Liver (tissue), 9 donors: ENCODE data around the gene TOM1L2. TPM values are rescaled to one million over a fixed set of nuclear protein-coding genes. Genes with fewer than 3 reads are reported as not detected.

Experiments used
- DNase-seq: peaks from one replicate; pipeline ENCODE4 v3.0.0-alpha.2; 2017; ENCODE audit warnings: low spot score
- H3K27ac ChIP-seq, 2 donors: one replicate each; pipeline ENCODE4 v1.7.0; 2013; ENCODE audit warnings: inconsistent platforms in 2 of 2, low read length in 2 of 2, control low read depth in 1 of 2, low read depth in 1 of 2, mild to moderate bottlenecking in 1 of 2
- H3K27me3 ChIP-seq, 4 donors: one replicate each; pipeline versions ENCODE4 v1.6.1 to v1.7.0; 2013; ENCODE audit warnings: low read length in 3 of 4, inconsistent platforms in 1 of 4, mild to moderate bottlenecking in 1 of 4, moderate library complexity in 1 of 4; ENCODE audit not compliant: control insufficient read depth in 4 of 4, insufficient read depth in 4 of 4
- H3K36me3 ChIP-seq, 4 donors: one replicate each; pipeline versions ENCODE4 v1.6.1 to v1.7.0; 2013; ENCODE audit warnings: low read length in 3 of 4, mild to moderate bottlenecking in 3 of 4, low read depth in 1 of 4, moderate library complexity in 1 of 4; ENCODE audit not compliant: control insufficient read depth in 4 of 4, insufficient read depth in 3 of 4
- H3K4me1 ChIP-seq, 4 donors: one replicate each; pipeline versions ENCODE4 v1.6.1 to v1.7.0; 2013; ENCODE audit warnings: low read length in 3 of 4, mild to moderate bottlenecking in 3 of 4, moderate library complexity in 1 of 4; ENCODE audit not compliant: control insufficient read depth in 4 of 4, insufficient read depth in 4 of 4
- H3K4me3 ChIP-seq, 3 donors: one replicate each; pipeline versions ENCODE4 v1.6.1 to v1.7.0; 2013; ENCODE audit warnings: low read length in 3 of 3, control low read depth in 1 of 3, low read depth in 1 of 3, mild to moderate bottlenecking in 1 of 3
- H3K9ac ChIP-seq, 2 donors: one replicate each; pipeline ENCODE4 v1.7.0; 2013; ENCODE audit warnings: low read length in 2 of 2, mild to moderate bottlenecking in 2 of 2, moderate library complexity in 2 of 2, control low read depth in 1 of 2, low read depth in 1 of 2
- H3K9me3 ChIP-seq, 4 donors: one replicate each; pipeline versions ENCODE4 v1.6.1 to v1.7.0; 2013; ENCODE audit warnings: low read length in 3 of 4; ENCODE audit not compliant: control insufficient read depth in 4 of 4
- EGR1 ChIP-seq, 2 donors: IDR thresholded peaks; 2 replicates each; pipeline ENCODE4 v1.6.1; 2016 to 2018; ENCODE audit warnings: antibody characterized with exemption in 2 of 2, low read depth in 2 of 2
- FOXA1 ChIP-seq: IDR thresholded peaks from 2 replicates; pipeline ENCODE4 v1.6.1; 2016; ENCODE audit warnings: antibody characterized with exemption
- FOXA2 ChIP-seq: IDR thresholded peaks from 2 replicates; pipeline ENCODE4 v1.6.1; 2016; ENCODE audit warnings: antibody characterized with exemption
- GABPA ChIP-seq, 2 donors: IDR thresholded peaks in 1 of 2; conservative IDR thresholded peaks in 1 of 2; 2 replicates each; pipeline ENCODE4 v1.6.1; 2016; ENCODE audit warnings: antibody characterized with exemption in 2 of 2, mild to moderate bottlenecking in 1 of 2, moderate library complexity in 1 of 2
- HNF4A ChIP-seq, 2 donors: conservative IDR thresholded peaks; 2 replicates each; pipeline ENCODE4 v1.6.1; 2016; ENCODE audit warnings: antibody characterized with exemption in 2 of 2, mild to moderate bottlenecking in 2 of 2
- HNF4G ChIP-seq: IDR thresholded peaks from 2 replicates; pipeline ENCODE4 v1.6.1; 2016; ENCODE audit warnings: antibody characterized with exemption
- JUND ChIP-seq, 2 donors: IDR thresholded peaks; 2 replicates each; pipeline ENCODE4 v1.6.1; 2016; ENCODE audit warnings: antibody characterized with exemption in 2 of 2
- NR2F2 ChIP-seq: IDR thresholded peaks from 2 replicates; pipeline ENCODE4 v1.6.1; 2016; ENCODE audit warnings: antibody characterized with exemption
- RAD21 ChIP-seq, 2 donors: IDR thresholded peaks; 2 replicates each; pipeline ENCODE4 v1.6.1; 2016; ENCODE audit warnings: antibody characterized with exemption in 2 of 2, mild to moderate bottlenecking in 2 of 2
- RXRA ChIP-seq, 2 donors: IDR thresholded peaks; 2 replicates each; pipeline ENCODE4 v1.6.1; 2017 to 2018; ENCODE audit warnings: antibody characterized with exemption in 2 of 2, mild to moderate bottlenecking in 1 of 2
- SP1 ChIP-seq: IDR thresholded peaks from 2 replicates; pipeline ENCODE4 v1.6.1; 2018; ENCODE audit warnings: antibody characterized with exemption, mild to moderate bottlenecking
- TAF1 ChIP-seq: conservative IDR thresholded peaks from 2 replicates; pipeline ENCODE4 v1.6.1; 2016; ENCODE audit warnings: antibody characterized with exemption, mild to moderate bottlenecking
- YY1 ChIP-seq: IDR thresholded peaks from 2 replicates; pipeline ENCODE4 v1.6.1; 2016; ENCODE audit warnings: antibody characterized with exemption, mild to moderate bottlenecking
- WGBS: extraction: QIAGEN DNeasy Blood & Tissue Kit; methylation state at CpG from one replicate; pipeline ENCODE4 v1.1.7; 2013; 5-methylcytosine and 5-hydroxymethylcytosine counted together
- polyA plus RNA-seq, 2 donors: library from polyadenylated mRNA; stranded (reverse) in 1 of 2; unstranded in 1 of 2; fragments of 200-250 nt in 1 of 2; fragments of >200 nt in 1 of 2; fragmentation: Nextera tagmentation in 1 of 2; extraction: Ambion mirVana in 1 of 2; gene quantifications; one replicate each; pipeline versions ENCODE4 v1.2.1 to v1.2.3, GENCODE V29; 2013 to 2015
- total RNA-seq, 2 donors: library from RNA; depleted of rRNA; stranded (reverse); fragments of >200 nt; gene quantifications; one replicate each; pipeline ENCODE4 v1.2.3, GENCODE V29; 2014
- TF ChIP-seq, protein P1 (sequence below): IDR thresholded peaks from 2 replicates; pipeline ENCODE4 v1.6.1; 2016; ENCODE audit warnings: antibody characterized with exemption, mild to moderate bottlenecking
- TF ChIP-seq, protein P2 (sequence below): IDR thresholded peaks from 2 replicates; pipeline ENCODE4 v1.6.1; 2016; ENCODE audit warnings: antibody characterized with exemption
- TF ChIP-seq, protein P3 (sequence below): fragments of 150-350 bp; IDR thresholded peaks from 2 replicates; pipeline ENCODE4 v1.5.1; 2017; ENCODE audit warnings: improper control_type of control experiment, low read depth, low read length; ENCODE audit not compliant: missing input control
- TF ChIP-seq, protein P4 (sequence below): IDR thresholded peaks from 2 replicates; pipeline ENCODE4 v1.6.1; 2016; ENCODE audit warnings: antibody characterized with exemption
- TF ChIP-seq, protein P5 (sequence below): IDR thresholded peaks from 2 replicates; pipeline ENCODE4 v1.6.1; 2016; ENCODE audit warnings: antibody characterized with exemption
- donor health status: healthy.
- donor health status: healthy.
- donor health status: healthy.
- donor health status: healthy.
- donor health status: healthy.

TOM1L2 gene
- total and polyA plus RNA-seq, 4 donors, result 5.0 to 24.0 (median 9.3) TPM

DNA sequence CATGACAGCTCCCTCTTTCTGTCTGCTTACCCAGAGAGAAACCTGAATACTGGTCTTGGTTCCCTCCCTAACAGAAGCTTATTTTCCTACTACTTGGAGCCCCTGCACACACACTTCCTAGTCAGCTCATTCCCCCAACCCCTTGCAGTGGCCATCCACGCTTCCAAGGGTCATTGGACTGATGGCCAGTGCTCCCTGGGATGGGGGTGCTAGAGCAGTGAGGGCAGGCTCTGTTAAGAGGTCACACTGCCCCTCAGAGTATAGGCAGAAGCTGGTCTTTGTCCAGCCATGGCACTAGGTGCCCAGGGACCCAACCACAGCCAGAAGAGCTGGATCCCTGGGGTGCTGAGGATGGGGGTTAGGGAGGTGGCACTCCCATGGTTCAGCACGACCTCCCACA, 13.0 kb upstream of the TOM1L2 start:
- Histone ChIP-seq H3K9me3 (no peaks in the 10 kb centered on the region), H3K9ac (no peak overlapping the region), H3K4me1 (peaks cover 0 to 4% (median 0%) of the 10 kb centered on the region in 4 donors), H3K36me3 (no peaks in the 10 kb centered on the region), H3K27me3 (no peaks in the 10 kb centered on the region), H3K4me3 (no peak overlapping the region), H3K27ac (no peak overlapping the region)
- TF ChIP-seq YY1 (no peak), RXRA (IDR thresholded peaks at IDR 0.05) (peak; percentile 62 to 64)
- no peak for DNase-seq
- 65% methylated on average over 2 of the region's 2 CpGs for WGBS

DNA sequence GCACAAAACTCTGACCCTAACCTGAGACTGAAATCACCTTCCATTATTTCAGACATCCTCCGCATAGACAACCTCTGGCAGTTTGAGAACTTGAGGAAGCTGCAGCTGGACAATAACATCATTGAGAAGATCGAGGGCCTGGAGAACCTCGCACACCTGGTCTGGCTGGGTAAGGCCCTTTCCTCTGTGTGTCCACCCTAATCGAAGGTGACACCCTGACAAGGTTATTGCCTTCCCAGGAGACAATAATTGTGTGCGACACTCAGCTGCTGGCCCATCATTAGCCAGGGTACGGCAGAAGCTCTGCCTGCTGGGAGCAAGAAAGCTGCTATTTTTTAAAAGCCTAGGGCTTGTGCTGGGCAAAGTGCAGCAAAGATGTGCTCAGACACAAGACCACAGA, 11.6 kb upstream of the TOM1L2 start:
- 97% methylated on average over 6 of the region's 6 CpGs for WGBS

More for the DNA sequence above, 11.6 kb upstream of the TOM1L2 start:
- Histone ChIP-seq H3K27me3 (no peaks in the 10 kb centered on the region), H3K4me1 (peaks cover 0 to 4% (median 0%) of the 10 kb centered on the region in 4 donors), H3K36me3 (no peaks in the 10 kb centered on the region), H3K27ac (no peak overlapping the region), H3K9me3 (no peaks in the 10 kb centered on the region), H3K9ac (no peak overlapping the region), H3K4me3 (no peak overlapping the region)
- TF ChIP-seq, protein P1, sequence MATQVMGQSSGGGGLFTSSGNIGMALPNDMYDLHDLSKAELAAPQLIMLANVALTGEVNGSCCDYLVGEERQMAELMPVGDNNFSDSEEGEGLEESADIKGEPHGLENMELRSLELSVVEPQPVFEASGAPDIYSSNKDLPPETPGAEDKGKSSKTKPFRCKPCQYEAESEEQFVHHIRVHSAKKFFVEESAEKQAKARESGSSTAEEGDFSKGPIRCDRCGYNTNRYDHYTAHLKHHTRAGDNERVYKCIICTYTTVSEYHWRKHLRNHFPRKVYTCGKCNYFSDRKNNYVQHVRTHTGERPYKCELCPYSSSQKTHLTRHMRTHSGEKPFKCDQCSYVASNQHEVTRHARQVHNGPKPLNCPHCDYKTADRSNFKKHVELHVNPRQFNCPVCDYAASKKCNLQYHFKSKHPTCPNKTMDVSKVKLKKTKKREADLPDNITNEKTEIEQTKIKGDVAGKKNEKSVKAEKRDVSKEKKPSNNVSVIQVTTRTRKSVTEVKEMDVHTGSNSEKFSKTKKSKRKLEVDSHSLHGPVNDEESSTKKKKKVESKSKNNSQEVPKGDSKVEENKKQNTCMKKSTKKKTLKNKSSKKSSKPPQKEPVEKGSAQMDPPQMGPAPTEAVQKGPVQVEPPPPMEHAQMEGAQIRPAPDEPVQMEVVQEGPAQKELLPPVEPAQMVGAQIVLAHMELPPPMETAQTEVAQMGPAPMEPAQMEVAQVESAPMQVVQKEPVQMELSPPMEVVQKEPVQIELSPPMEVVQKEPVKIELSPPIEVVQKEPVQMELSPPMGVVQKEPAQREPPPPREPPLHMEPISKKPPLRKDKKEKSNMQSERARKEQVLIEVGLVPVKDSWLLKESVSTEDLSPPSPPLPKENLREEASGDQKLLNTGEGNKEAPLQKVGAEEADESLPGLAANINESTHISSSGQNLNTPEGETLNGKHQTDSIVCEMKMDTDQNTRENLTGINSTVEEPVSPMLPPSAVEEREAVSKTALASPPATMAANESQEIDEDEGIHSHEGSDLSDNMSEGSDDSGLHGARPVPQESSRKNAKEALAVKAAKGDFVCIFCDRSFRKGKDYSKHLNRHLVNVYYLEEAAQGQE, result no peak
- TF ChIP-seq HNF4G (no peak), FOXA1 (no peak), RAD21 (IDR thresholded peaks at IDR 0.05) (no peak), TAF1 (no peak), JUND (IDR thresholded peaks at IDR 0.05) (no peak), EGR1 (IDR thresholded peaks at IDR 0.05; ENCODE audit: low read depth in 2 of 2) (no peak), YY1 (no peak), HNF4A (conservative IDR thresholded peaks at IDR 0.05) (no peak), GABPA (IDR thresholded peaks at IDR 0.05 in 1 of 2, conservative IDR thresholded peaks at IDR 0.05 in 1 of 2) (no peak), RXRA (IDR thresholded peaks at IDR 0.05) (no peak), SP1 (no peak), NR2F2 (no peak), FOXA2 (no peak)
- TF ChIP-seq, protein P2, sequence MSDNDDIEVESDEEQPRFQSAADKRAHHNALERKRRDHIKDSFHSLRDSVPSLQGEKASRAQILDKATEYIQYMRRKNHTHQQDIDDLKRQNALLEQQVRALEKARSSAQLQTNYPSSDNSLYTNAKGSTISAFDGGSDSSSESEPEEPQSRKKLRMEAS, result no peak
- TF ChIP-seq, protein P3, sequence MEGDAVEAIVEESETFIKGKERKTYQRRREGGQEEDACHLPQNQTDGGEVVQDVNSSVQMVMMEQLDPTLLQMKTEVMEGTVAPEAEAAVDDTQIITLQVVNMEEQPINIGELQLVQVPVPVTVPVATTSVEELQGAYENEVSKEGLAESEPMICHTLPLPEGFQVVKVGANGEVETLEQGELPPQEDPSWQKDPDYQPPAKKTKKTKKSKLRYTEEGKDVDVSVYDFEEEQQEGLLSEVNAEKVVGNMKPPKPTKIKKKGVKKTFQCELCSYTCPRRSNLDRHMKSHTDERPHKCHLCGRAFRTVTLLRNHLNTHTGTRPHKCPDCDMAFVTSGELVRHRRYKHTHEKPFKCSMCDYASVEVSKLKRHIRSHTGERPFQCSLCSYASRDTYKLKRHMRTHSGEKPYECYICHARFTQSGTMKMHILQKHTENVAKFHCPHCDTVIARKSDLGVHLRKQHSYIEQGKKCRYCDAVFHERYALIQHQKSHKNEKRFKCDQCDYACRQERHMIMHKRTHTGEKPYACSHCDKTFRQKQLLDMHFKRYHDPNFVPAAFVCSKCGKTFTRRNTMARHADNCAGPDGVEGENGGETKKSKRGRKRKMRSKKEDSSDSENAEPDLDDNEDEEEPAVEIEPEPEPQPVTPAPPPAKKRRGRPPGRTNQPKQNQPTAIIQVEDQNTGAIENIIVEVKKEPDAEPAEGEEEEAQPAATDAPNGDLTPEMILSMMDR, result no peak
- TF ChIP-seq, protein P4, sequence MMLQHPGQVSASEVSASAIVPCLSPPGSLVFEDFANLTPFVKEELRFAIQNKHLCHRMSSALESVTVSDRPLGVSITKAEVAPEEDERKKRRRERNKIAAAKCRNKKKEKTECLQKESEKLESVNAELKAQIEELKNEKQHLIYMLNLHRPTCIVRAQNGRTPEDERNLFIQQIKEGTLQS, result no peak
- TF ChIP-seq, protein P5, sequence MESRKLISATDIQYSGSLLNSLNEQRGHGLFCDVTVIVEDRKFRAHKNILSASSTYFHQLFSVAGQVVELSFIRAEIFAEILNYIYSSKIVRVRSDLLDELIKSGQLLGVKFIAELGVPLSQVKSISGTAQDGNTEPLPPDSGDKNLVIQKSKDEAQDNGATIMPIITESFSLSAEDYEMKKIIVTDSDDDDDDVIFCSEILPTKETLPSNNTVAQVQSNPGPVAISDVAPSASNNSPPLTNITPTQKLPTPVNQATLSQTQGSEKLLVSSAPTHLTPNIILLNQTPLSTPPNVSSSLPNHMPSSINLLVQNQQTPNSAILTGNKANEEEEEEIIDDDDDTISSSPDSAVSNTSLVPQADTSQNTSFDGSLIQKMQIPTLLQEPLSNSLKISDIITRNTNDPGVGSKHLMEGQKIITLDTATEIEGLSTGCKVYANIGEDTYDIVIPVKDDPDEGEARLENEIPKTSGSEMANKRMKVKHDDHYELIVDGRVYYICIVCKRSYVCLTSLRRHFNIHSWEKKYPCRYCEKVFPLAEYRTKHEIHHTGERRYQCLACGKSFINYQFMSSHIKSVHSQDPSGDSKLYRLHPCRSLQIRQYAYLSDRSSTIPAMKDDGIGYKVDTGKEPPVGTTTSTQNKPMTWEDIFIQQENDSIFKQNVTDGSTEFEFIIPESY, result no peak
- DNase-seq, result no peak
